Astrocyte (in vitro differentiated cells and primary cell): Measurements from ENCODE around the gene ARHGAP24. TPM values are rescaled to one million over a fixed set of nuclear protein-coding genes. Genes with fewer than 3 reads are reported as not detected.

Experiments
- DNase-seq: peaks from one replicate; pipeline ENCODE4 v3.0.0-alpha.2; 2010; ENCODE audit warnings: low read depth
- FAIRE-seq: peaks from 2 replicates; lab custom pipeline; 2011; peaks lifted over from hg19 to GRCh38; lab: Jason Lieb, UNC
- H2AFZ ChIP-seq: 2 replicates; pipeline ENCODE4 v1.6.0; 2012; ENCODE audit warnings: low read depth, low read length, inconsistent platforms
- H3K27ac ChIP-seq: 2 replicates; pipeline ENCODE4 v1.5.1; 2011; ENCODE audit warnings: low read depth, low read length, inconsistent platforms
- H3K27me3 ChIP-seq: 2 replicates; pipeline ENCODE4 v1.6.0; 2011; ENCODE audit warnings: low read length, inconsistent platforms; ENCODE audit not compliant: insufficient read depth
- H3K36me3 ChIP-seq: 2 replicates; pipeline ENCODE4 v1.5.1; 2011; ENCODE audit warnings: low read length, inconsistent platforms; ENCODE audit not compliant: insufficient read depth
- H3K4me1 ChIP-seq: 2 replicates; pipeline ENCODE4 v1.5.1; 2011; ENCODE audit warnings: low read length, inconsistent platforms; ENCODE audit not compliant: insufficient read depth
- H3K4me2 ChIP-seq: 2 replicates; pipeline ENCODE4 v1.6.0; 2012; ENCODE audit warnings: low read length, inconsistent platforms
- H3K4me3 ChIP-seq: 2 replicates; pipeline ENCODE4 v1.5.1; 2011; ENCODE audit warnings: low read depth, mild to moderate bottlenecking, low read length, inconsistent platforms; ENCODE audit not compliant: insufficient read depth
- H3K79me2 ChIP-seq: 2 replicates; pipeline ENCODE4 v1.6.0; 2012; ENCODE audit warnings: mild to moderate bottlenecking, low read length, inconsistent platforms; ENCODE audit not compliant: insufficient read depth
- H3K9ac ChIP-seq: 2 replicates; pipeline ENCODE4 v1.6.0; 2012; ENCODE audit warnings: mild to moderate bottlenecking, low read length, inconsistent platforms
- H3K9me3 ChIP-seq: 2 replicates; pipeline ENCODE4 v1.5.1; 2012; ENCODE audit warnings: low read depth, mild to moderate bottlenecking, low read length, inconsistent platforms; ENCODE audit not compliant: insufficient read depth
- H4K20me1 ChIP-seq: 2 replicates; pipeline ENCODE4 v1.6.0; 2012; ENCODE audit warnings: low read length, inconsistent platforms; ENCODE audit not compliant: insufficient read depth
- H3K27ac Mint-ChIP-seq: one replicate; pipeline ENCODE4 v1.8.0; 2021; ENCODE audit warnings: mild to moderate bottlenecking, mixed read lengths; ENCODE audit not compliant: unreplicated experiment
- H3K27me3 Mint-ChIP-seq: one replicate; pipeline ENCODE4 v1.8.0; 2021; ENCODE audit warnings: low read depth, mixed read lengths; ENCODE audit not compliant: unreplicated experiment
- H3K36me3 Mint-ChIP-seq: one replicate; pipeline ENCODE4 v1.8.0; 2021; ENCODE audit warnings: low read depth, mixed read lengths; ENCODE audit not compliant: unreplicated experiment
- H3K4me1 Mint-ChIP-seq: one replicate; pipeline ENCODE4 v1.8.0; 2021; ENCODE audit warnings: low read depth, mixed read lengths; ENCODE audit not compliant: unreplicated experiment
- H3K4me3 Mint-ChIP-seq: one replicate; pipeline ENCODE4 v1.8.0; 2021; ENCODE audit warnings: mild to moderate bottlenecking, moderate library complexity, mixed read lengths; ENCODE audit not compliant: unreplicated experiment
- H3K9me3 Mint-ChIP-seq: one replicate; pipeline ENCODE4 v1.8.0; 2021; ENCODE audit warnings: mild to moderate bottlenecking, mixed read lengths; ENCODE audit not compliant: unreplicated experiment
- CTCF ChIP-seq: IDR thresholded peaks from 2 replicates; pipeline ENCODE4 v1.5.1; 2011; ENCODE audit warnings: low read depth, mild to moderate bottlenecking, inconsistent platforms, low read length, moderate library complexity; ENCODE audit not compliant: insufficient read depth
- EZH2 ChIP-seq: IDR thresholded peaks from 2 replicates; pipeline ENCODE4 v1.6.1; 2012; ENCODE audit warnings: mild to moderate bottlenecking, low read length, inconsistent platforms; ENCODE audit not compliant: insufficient read depth
- total RNA-seq: library from RNA; stranded (reverse); gene quantifications from 2 replicates; pipeline ENCODE4 v1.2.1, GENCODE V29; 2021

The ARHGAP24 gene
- total RNA-seq, 1 donor from 2014 or later = 2.1 TPM

GRCh38 chr4:85431881-85432485 lies 43.0 kb upstream of the ARHGAP24 start:
- Histone ChIP-seq H3K9ac (no peak overlapping the region), H3K79me2 (no peaks in the 10 kb centered on the region), H3K27ac (no peak overlapping the region), H3K4me1 (no peaks in the 10 kb centered on the region), H3K4me3 (no peak overlapping the region), H3K27me3 (no peaks in the 10 kb centered on the region), H4K20me1 (no peaks in the 10 kb centered on the region), H3K4me2 (no peak overlapping the region), H3K36me3 (no peaks in the 10 kb centered on the region), H2AFZ (no peak overlapping the region), H3K9me3 (no peaks in the 10 kb centered on the region)
- Mint-ChIP-seq H3K27me3 (no peaks in the 10 kb centered on the region), H3K4me1 (peaks cover 3% of the 10 kb centered on the region), H3K27ac (no peak overlapping the region), H3K36me3 (no peaks in the 10 kb centered on the region), H3K4me3 (no peak overlapping the region), H3K9me3 (no peaks in the 10 kb centered on the region)
- no peak for TF ChIP-seq EZH2
- TF ChIP-seq CTCF = no peak
- no peak for DNase-seq
- no peak for FAIRE-seq

- no peak overlapping the region for H3K27ac Mint-ChIP-seq
- DNase-seq = peak; percentile 52
- H3K4me2 ChIP-seq = no peak overlapping the region
These were observed 29.8 kb upstream of the ARHGAP24 start for GRCh38 chr4:85445050-85445639.

More at GRCh38 chr4:85445050-85445639, 29.8 kb upstream of the ARHGAP24 start:
- Histone ChIP-seq H3K4me3 (no peak overlapping the region), H3K27ac (no peak overlapping the region), H4K20me1 (no peaks in the 10 kb centered on the region), H3K9ac (no peak overlapping the region), H3K79me2 (no peaks in the 10 kb centered on the region), H3K9me3 (no peaks in the 10 kb centered on the region), H3K4me1 (no peaks in the 10 kb centered on the region), H3K27me3 (no peaks in the 10 kb centered on the region), H3K36me3 (no peaks in the 10 kb centered on the region), H2AFZ (no peak overlapping the region)
- TF ChIP-seq CTCF (no peak), EZH2 (no peak)
- no peaks in the 10 kb centered on the region for H3K4me1 Mint-ChIP-seq
- no peak overlapping the region for H3K4me3 Mint-ChIP-seq
- no peak for FAIRE-seq
- H3K27me3 Mint-ChIP-seq = no peaks in the 10 kb centered on the region
- H3K36me3 Mint-ChIP-seq = no peaks in the 10 kb centered on the region
- H3K9me3 Mint-ChIP-seq = no peaks in the 10 kb centered on the region
